GM21529 (cell line): ENCODE measurements around the gene SH3GL1.
A peak's percentile ranks its signal among the peaks of the same experiment; 100 is the strongest.

ENCODE experiments used
- ATAC-seq: cut with Tn5 transposase; IDR thresholded peaks from one replicate; pipeline ENCODE4 v1.9.1; 2021; ENCODE audit not compliant: unreplicated experiment

Gene SH3GL1

DNA sequence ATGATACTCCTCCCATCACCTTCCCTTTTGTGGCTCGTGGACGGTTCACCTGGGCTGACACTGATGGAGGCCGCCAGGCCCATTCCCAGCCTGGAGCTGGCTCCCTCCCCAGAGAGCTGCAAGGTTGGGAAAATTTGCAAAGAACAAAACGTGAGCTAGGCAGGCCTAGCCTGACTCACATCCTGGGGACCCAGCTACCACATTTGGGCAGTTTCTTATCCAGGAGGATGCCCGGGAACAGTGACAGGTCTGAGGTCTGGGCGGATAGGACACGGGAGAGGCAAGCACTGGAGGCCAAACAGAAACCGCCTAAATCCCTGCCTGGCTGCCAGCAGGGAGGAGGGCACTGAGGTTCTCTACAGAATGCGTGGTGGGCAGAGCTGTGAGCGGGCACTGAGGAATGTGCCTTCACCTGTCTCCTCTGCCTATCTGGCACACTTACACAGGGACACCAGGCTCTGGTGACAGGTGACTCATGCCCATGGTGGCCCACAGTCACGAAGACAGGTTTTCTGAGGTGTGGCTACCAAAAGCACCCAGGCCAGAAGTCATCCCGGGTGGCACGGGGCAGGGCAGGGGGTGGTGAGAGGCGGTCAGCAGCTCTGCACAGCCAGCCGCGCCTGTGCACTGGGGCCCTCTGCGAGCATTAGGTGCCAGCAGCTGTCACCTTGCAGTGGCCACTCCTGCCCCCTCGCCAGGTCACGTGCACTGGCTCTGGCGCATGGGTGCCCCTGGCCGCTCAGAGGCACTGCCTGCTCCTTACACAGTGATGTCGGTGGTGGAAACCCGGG lies 23.2 kb downstream of the SH3GL1 start:
- no peak for ATAC-seq

DNA sequence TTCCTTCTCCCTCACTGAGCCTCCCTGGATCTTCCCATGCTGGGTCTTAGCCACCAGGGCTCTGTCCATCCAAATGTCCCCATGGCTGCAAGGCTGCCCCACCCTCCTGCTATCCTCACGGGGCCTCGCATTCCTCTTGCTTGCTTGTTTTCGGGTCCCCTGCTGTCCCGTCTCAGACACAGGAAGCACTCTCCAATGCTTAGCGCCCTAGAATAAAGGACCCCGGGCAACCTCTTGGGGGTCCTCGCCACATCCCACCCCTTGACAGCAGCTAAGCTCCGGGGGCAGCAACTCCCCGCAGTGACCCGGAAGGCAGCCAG lies 23.7 kb downstream of the SH3GL1 start:
- ATAC-seq, result no peak

DNA sequence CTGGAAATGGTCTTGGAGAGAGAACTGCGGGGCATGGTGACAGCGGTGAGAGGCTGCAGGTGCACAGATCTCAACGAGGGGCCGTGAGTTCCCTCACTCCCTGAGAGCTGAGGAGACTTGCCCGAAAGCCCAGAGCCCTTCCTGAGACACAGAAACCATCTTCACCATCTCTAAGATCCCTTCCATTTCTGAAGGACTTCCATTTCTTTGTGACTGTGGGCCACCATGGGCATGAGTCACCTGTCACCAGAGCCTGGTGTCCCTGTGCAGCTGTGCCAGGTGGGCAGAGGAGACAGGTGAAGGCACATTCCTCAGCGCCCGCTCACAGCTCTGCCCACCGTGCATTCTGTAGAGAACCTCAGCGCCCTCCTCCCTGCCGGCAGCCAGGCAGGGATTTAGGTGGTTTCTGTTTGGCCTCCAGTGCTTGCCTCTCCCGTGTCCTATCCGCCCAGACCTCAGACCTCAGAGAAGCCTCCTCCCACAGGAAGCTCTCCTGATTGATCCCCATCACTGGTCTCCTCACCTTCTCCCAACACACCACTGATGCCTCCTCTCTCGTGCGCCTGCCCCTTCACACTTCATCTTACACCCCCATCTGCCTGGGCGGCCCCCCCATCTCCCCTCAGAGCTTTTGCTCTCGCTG lies 24.2 kb downstream of the SH3GL1 start:
- ATAC-seq, result peak; percentile 5

DNA sequence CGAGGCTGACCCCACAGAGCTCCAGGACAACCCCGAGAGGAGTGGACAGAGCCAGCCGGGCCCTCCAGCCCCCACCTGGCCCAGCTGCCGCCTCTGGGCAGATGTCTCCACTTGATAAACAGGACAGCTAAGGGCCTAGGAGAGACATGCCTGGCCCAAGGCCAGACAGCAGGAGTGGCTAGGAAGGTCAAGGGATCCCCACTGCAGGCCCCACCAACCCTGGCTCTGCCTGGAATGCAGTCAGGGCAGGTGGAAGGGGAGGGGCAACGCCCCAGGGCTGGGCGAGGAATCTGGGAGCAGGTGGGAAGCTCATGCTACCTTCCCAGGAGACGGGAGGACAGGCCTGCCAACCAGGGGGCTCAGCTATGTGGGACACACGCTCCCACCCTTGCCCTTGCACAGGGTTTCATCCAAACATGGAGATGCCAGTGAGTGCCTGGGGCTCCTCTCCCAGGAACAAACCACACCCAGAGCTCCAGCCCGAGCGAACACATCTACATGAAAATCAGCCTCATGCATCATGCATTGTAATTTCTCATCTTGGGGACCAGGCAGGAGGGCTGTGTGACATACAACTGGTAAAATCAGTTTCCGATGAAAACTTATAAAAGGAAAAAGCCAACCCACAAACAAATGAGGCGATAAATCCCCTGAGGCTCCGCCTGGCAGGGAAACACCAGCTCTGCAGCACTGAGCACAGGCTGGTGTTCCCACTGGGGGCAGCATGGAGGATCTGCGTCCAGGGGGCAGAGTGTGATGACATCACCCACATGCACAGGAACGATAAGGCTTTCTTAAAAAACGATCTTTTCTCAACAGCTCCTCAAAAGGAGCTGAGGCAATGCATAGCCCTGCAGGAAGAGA lies 25.0 kb downstream of the SH3GL1 start:
- ATAC-seq, result peak; percentile 50

DNA sequence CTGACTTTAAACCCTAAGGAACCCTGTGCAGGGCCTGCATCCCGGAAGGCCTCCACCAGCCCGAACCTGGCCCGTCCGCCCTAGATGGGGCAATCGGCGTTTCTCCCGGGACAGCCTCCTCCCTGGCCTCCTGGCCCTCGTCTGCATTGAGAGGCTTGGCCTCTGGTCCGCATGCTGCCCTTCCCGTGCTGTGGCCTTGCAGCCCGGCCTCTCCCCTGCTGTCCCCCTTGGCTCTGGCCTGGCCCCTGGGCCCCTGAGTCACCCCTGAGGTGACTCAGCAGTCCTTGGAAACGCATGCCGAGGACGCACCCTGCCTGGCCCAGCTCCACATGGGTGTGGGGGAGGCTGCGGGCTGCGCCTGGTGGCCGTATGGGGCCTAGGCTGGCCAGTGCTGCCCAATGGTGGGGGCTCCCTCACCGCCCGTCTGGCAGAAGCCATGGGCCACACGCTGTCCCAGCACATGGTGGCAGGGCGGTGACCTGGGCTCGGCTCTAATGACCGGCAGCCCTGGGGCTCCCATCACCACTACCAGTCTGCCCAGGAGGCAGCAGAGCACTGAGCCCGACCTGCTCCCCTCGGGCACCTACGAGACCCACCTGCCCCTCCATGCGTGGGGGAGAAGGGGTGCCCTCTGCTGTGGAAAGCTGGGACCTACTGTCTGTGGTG lies 25.7 kb downstream of the SH3GL1 start:
- ATAC-seq, result no peak

DNA sequence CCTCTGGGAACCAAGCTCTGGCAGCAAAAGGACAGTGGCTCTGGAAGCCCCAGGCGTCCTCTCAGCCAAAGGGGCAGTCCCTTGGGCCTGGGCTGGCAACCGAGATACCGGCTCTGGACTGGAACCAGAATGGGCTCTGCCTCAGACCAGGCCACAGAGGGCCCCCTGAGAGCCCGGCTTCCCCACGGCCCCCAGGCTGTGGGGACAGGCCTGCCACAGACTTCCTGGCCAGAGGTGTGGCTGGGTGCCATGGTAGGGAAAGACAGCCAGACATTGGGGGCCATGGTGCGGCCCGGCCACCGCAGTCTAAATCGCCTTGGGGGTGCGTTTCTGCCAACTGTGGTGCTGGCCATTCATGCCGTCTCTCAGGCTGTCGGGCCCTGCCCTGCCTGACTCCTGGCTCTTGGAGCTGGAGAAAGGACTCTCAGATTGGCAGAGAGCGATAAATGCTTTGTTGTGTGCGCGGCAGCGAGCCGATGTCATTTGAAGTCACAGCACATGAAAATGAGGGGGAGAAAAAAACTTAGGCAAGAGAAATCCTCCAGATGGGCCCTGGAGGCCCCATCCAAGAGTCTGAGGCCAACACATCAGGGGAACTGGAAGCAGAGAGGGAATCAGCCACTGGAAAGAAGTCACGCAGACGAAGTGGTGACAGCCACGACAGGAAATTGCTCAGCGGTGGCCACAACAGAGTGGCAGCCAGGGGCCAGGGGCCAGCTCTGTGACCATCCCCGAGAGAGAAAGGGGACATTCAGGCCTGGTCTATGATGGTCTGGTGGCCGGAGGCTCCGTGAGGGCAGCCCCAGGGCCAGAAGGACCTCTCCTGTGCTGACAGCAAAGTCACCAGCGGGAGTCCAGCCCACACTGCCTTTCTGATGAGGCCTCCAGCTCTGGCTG lies 26.5 kb downstream of the SH3GL1 start:
- ATAC-seq, result no peak

DNA sequence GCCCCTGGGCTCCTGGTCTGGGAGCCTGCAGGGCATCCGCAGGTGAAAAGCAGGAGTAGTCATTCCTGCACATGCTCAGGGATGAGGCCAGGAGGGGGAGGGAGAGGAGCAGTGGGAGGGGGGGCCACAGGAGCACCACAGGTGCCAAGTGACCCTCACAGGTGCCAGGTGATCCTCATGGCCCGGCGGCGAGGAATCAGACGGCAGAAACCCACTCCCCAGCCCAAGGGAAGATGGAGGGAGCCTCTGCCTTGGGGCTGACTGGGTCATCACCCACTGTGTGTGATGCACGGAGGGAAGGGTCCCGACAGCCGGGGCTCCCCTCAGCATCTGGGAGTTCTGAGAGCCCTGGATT lies 27.4 kb downstream of the SH3GL1 start:
- no peak for ATAC-seq

DNA sequence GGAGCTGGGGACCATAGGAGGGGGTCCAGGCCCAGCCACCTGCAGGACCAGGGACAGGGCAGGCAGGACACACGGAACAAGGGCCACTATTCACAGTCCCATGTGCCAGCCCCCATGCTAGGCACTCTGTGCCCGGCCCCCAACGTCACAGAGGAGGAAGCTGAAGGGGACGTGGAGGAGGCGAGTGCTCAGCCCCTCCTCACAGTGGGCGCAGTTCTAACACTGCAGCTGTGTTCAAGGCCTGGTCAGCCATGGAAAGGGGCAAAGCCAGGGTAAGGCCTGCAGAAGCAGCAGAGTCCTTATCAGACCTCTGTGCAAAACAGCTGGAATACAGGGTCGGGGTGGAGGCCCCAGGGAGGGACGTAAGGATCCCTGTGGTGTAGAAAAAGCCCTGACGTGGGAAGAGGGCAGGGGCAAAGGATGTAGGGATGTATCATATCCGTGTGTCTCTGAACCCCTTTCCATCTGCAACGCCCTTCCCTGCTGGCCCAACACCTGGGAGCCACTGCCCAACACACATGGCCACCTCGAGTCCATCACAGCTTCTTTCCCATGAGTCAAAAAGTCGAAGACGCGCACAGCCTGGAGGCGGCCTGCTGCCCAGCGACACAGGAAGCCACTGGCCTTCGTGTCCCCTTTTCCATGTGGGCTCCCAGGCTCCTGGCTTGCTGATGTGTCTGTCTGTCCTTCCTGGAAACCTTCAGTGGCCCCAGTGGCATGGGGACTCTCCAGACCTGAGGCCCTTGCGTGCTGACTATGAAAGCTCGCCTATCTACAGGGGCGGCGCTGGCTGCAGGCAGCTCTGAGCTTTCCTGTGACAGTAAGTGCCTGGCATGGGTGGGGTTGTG lies 28.0 kb downstream of the SH3GL1 start:
- no peak for ATAC-seq

DNA sequence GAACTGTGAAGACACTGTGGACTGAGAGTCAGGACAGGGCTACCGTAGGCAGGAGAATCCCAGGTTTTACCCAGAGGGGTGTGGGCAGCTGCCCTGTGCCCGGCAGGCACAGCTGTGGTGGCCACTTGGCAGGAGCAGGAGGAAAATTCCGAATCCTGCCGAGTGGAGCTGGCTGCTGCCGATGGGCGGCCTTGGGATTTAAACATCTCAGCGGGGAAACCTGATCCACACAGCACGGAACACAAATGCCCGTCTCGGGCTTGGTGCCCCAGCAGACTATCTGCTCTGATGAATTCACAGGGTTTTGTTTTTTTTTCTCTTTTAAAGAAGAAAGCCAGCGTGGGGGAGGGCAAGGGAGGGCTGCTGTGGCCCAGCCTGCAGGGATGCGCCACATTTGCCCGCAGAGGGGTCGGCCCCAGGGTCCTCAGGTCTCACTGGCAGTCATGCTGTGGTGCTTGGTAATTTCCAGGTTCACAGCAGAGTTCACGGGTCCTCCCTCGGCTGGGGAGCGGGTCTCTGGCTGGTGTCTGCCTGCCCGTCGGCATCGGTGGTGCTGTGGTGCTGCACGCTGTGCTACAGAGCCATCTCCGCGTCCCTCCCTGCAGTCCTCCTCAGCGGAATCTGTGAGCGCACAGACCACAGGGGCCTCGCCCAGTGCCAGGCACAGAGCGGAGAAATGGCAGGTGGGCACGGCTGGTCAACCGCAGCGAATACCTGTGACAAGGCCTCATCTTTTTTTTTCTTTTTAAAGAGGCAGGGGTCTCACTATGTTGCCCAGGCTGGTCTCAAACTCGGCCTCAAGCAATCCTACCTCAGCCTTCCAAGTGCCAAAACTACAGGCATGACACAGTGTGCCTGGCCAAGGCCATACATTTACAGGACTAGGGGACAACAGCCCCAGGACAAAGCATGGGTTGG lies 28.8 kb downstream of the SH3GL1 start:
- no peak for ATAC-seq

DNA sequence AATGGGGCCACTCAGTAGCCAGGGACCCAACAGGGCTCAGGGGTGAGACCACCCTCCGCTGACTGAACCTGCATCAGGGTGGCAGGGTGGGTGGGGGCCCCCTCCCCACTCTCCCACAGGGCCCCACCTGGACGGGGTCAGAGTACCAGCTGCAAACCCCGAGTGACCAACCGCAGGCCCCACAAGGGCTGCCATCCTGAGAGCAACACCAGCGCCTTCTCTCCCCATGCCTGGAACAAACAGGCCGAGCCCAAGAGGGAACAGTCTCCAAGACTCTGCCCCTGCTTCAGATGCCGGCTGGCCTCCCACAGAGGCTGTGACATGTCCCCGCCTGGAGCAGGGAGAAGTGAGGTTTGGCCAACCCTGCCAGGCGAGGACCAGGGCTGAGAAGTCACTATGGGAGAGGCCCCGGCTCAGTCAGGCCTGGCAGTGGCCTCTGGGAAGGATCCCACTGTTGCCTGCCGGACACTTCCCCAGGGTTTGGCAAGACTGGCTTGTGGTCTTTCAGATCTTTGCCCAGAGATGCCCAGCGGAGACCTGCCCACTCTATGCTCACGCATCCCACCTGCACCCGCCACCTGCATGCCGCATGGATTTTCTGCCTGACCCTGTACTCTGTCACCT lies 29.8 kb downstream of the SH3GL1 start:
- ATAC-seq, result no peak

DNA sequence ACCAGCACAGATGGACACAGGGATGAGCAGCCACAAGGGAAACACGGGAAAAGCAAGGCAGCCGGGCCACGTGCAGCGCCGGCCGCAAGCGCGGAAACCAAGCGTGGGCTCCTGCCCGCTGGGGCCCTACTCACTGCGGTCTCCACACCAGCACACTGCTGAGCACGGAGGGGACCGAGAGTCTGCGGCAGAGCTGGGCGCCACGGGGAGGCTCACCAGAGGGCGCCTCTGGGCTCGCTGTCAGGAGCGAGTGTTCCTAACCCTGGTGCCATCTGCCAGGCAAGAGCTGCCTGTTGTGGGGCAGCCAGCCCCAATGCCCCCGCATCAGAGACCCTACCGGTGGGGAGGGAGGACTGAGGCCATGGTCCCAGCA lies 30.5 kb downstream of the SH3GL1 start:
- ATAC-seq, result peak; percentile 37

DNA sequence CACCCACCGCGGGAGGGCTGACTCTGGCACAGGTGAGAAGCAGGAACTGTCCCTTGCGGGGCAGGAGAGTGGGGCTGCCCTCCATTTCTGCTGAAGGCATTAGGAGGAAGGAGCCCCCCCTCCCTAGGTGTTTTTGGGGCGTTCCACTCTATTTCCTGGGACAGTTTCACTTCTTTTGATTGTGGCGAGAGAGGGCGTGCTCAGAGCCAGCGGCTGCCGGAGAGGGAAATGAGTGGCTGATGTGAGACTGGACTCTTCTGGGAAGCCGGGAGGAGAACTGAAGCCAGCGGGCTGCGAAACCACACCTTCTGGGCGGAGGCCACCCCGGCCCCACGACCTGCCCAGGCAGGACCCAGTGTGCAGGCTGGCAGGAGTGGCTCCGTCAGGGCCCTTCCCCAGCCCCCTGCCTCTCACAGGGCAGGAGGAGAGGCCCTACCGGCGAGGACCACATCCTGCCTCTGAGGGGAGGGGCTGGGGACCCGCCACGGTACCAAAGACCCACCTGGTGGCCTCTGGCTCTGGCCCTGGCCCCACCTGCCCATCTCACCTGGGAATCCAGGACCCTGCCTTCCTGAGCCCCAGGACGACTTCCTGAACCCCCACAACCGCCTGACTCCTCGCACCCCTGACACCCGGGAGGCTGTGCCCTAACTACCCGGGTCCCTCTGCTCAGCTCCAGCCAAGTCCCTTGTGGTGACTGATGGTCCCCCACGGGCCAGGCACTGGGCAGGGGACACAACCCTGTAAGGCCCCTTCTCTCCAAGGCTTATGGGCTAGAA lies 31.0 kb downstream of the SH3GL1 start:
- peak; percentile 52 for ATAC-seq

DNA sequence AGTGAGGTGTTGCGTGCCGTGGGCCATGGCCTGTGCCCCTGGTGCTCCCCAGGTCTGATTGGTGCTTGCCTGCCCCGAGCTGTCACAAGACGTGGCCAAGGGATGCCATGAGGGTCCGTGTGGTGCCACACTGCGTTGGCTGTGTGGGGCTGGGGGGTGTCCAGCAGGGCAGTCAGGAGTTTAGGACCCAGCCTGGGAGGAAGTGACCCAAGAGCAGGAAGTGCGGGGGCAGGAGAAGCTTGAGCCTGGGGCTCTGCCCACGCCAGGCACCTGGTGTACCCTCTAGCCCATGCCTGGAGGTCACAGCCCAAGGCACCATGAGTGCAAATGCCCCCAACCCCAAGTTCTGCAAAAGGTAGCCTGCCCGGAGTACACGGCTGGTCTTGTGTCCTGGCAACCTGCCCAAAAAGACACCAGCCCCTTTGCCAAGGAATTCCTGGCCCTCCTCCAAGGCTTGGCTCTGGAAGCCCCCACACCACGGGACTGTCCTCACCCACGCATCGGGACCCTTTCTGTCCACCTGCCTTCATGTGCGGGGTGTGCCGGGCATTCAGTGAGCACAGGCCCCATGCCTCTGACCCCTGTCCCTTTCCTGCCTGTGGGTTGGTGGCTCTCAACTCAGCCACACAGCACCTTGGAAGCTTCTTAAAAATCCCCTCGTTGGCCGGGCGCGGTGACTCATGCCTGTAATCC lies 32.1 kb downstream of the SH3GL1 start:
- no peak for ATAC-seq

DNA sequence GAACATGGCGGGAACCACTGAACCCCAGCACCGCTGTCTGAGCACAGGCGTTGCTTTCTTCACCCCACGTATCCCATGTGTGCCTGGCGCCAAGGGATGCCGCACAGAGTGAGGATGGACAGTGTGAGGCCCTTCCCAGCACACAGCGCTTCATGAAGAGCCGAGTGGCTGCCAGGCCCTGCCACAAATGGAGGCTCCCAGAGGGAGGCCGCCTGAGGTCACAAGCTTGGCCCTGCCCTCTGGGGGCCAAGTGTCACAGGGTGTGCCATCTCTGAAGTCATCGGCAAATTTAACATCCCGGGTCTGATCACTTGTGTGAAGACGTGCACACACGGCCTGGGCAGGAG lies 32.6 kb downstream of the SH3GL1 start:
- no peak for ATAC-seq

DNA sequence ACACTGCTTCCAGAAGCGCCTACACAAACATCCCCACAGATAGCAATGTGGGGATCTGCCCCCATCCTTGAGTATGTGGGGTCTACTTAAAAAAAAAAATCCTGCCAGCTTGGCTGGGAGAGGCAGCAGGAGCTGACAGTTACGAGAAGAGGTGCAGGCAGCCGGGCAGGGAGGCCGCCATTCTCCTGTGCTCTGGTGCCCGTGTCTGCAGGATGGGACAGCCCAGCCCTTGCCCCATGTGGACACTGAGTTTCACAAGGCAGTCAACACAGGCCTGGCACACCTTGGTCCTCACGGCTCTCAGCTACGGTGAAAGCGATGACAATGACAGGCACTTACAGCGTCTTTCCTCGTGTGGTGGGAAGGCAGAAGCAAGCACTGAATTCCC lies 33.0 kb downstream of the SH3GL1 start:
- no peak for ATAC-seq

DNA sequence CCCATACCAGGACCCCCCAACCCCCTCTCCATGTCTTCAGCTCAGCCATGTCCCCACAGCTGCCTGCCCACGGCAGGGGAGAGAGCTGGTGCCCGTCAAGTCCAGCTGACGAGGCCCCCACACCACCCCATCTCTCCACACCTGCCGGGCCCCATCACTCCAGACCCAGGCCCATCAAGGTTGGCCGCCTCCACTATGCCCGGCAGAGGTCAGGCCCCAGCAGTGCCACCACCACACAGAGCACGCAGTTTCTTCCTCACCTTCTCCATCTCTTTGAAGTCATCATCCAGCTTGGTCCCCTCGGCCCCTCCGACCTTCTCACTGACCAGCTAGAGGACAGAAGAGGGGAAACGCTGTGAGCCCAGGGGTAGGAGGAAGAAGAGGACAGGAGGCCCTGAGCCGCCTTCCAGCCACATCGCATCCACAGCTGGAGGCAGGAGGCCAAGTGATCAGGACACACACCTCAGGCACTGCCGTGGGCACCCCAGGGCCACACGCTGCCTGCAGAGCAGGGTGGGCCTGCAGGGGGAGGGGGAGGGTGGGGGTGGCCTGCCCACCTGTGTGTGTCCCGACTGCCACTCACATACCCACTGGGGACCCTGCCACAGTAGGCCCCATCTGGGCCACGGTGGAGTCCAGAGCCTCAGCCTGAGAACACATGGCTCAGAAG lies 33.5 kb downstream of the SH3GL1 start:
- no peak for ATAC-seq
